GM10847 (cell line): ENCODE measurements around the gene CABLES1.
A peak's percentile ranks its signal among the peaks of the same experiment; 100 is the strongest.

Experiments
- POLR2A ChIP-seq: IDR thresholded peaks from 2 replicates; pipeline ENCODE4 v1.6.1; 2011; ENCODE audit not compliant: insufficient read length; ENCODE audit errors: extremely low read depth

The CABLES1 gene

DNA sequence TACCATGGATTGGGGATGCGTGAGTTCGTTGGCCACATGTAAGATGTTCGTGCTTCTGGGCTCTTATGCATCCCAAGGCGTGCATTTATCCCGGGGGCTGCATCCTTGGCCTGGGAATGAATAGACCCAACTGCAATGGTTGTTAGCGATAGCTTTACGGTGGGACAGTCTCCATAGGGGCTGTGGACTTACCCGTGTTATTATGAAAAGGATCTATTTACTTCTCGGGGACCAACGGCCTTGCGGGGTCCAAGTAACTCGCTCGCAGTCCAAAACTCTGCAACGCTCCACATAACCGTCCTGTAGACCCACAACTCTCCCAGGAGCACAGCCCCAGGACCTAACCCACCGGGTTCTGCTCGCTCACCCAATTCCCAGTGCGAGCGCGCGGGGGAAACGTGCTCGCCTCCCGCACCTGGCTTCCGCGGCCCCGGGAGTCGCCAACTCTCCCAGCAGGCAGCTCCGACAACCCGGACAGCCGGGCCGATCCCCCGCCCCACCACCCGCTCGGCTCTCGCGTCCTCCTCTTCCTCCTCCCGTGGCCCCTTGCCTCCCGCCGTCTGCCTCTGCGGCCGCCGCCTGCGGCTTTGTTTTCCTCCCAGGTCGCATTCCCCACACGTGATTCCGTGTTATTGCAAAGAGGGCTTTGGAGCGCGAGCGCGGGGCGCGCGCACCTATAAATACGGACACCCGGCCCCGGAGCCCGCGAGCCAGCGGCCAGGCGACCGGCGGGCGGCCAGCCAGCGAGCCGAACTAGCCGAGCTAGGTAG is at the start of gene CABLES1:
TSS of gene CABLES1 (plus strand) at position 706 of the 770 bp plus-strand sequence. CDS start 278 bp downstream, outside the sequence.
- TF ChIP-seq POLR2A: peak; percentile 56

GRCh38 chr18:23087352-23087751 is 47.9 kb upstream of the CABLES1 start:
- no peak for TF ChIP-seq POLR2A

DNA sequence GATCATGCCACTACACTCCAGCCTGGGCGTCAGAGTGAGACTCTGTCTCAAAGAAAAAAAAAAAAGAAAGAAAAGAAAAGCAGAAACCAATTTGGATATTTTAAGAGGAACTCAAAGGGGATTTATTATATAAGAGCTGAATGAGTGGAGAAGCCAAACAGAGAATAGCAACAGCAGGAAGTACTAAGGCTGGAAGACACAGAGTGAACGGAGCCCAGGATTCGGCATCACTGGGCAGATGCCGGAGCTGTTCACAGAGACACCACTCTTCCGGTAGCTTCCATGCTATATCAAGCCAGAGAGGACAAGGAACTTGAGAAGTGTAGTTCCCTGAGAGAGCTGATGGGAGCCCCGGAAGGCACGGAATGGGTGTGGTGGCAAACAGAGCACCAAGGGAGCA is 47.0 kb upstream of the CABLES1 start:
- no peak for TF ChIP-seq POLR2A

- no peak for TF ChIP-seq POLR2A
Observed at GRCh38 chr18:23092121-23092520, 43.2 kb upstream of the CABLES1 start.

GRCh38 chr18:23093772-23094171 is 41.5 kb upstream of the CABLES1 start:
- no peak for TF ChIP-seq POLR2A

GRCh38 chr18:23094411-23095190 is 40.7 kb upstream of the CABLES1 start:
- no peak for TF ChIP-seq POLR2A

DNA sequence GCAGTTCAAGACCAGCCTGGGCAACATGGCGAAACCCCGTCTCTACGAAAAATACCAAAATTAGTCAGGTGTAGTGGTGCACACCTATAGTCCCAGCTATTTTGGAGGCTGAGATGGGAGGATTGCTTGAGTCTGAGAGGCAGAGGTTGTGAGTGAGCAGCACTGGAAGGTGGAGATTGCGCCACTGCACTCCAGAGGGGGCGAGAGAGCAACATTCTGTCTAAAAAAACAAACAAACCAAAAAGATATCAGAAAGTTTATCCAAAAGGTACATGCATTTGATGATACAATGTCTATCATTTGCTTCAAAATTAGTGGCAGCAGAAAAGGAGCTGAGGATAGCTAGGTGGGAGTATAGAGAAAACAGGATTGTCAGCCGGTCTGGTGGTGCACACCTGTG is 39.8 kb upstream of the CABLES1 start:
- TF ChIP-seq POLR2A: no peak

DNA sequence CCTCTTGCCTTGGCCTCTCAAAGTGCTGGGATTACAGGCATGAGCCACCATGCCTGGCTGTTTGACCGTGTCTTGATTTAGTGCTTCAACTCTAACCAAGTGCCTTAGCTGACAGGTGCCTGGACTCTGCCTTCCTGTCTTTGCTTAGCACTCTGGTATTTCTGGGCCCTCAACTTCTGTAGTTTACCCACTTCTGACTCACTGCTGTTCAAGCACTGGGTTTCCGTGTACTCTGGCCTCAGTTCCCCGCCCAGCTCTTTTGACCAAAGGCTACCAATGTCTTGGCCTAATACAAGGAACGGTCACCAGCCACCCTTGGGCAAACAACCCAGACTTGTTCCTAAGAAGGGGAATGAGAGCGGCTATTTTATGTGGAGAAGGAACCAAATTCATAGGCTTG is 35.7 kb upstream of the CABLES1 start:
- no peak for TF ChIP-seq POLR2A

DNA sequence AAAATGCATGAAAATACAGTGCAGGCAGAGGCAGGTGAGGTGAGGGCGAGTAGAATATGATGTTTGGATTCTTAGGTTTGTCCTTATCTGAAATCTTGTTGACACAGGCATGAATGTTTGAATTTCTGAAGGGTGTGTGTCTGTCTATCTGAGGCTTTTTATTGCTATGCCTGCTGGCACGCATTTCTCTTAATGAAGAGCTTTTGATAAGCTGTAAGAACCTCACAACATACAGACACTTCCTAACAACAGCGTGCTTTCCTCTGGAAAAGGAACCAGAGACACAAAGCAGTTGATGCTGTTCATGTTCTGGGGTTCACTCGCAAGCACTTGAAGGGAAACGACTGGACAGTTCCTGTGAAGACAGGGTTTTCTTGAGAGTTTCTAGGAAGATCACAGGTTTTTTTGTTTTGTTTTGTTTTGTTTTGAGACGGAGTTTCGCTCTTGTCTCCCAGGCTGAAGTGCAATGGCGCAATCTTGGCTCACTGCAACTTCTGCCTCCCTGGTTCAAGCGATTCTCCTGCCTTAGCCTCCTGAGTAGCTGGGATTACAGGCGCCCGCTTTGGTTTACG is 33.3 kb upstream of the CABLES1 start:
- no peak for TF ChIP-seq POLR2A

DNA sequence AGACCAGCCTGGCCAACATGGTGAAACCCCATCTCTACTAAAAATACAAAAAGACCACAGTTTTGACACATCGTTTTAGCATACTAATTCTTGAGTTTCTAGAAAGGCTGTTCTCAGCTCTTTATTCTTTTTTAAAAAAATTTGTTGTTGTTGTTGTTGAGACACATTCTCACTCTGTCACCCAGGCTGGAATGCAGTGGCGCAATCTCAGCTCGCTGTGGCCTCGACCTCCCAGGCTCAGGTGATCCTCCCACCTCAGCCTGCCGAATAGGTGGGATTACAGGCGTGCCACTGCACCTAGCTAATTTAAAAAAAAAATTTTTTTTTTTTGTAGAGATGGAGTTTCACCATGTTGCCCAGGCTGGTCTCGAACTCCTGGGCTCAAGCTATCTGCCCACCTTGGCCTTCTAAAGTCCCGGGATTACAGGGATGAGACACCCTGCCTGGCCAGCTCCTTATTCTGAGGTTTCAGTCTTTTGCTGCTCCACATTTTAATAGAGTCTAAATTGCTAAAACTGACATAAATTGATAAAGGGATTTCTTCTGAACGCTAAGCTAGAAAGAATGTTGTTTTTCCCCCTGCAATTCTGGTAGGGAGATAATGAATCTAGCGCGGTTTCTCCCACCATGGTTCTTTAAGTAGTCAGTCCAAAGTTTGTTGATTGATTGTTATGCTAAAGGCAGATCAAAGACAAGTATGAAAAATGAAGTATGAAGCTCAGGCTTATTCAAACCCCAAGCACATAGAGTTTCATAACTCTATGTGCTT is 32.6 kb upstream of the CABLES1 start:
- no peak for TF ChIP-seq POLR2A

DNA sequence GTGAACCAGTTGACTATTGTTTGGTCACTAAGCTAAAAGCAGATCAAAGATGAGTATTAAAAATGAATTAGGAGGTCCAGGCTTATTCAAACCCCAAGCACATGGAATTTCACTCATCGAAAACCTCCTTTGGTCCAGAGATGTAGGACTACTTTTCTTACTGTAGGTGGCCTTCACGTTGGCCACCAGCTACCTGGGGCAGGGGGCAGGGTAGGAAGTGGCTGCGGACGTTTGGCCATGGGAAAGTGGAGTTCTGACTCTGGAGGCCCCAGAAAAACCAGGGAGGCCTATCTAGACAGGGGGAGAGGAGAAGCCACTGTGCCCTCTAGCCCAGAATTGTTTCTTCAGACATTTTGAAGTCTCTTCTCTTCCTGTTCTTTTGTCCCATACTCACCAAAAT is 31.8 kb upstream of the CABLES1 start:
- no peak for TF ChIP-seq POLR2A

DNA sequence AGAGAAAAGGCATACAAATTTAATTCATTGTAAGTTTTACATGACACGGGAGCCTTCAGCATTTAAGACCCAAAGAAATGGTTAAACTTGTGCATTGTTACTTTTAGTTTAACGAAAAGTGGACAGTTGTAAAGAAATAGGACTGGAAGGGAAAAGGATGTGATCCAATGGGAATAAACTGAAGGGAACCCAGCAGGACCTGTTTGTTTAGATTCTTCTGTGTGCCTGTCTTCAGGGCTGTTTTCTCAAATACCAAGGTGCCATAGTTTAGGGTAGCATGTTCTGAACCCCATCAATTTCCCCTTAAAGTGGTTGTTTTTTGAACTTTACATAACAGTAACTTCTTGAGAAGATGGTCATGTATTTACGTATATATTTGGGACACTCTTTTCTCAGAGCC is 30.3 kb upstream of the CABLES1 start:
- no peak for TF ChIP-seq POLR2A

DNA sequence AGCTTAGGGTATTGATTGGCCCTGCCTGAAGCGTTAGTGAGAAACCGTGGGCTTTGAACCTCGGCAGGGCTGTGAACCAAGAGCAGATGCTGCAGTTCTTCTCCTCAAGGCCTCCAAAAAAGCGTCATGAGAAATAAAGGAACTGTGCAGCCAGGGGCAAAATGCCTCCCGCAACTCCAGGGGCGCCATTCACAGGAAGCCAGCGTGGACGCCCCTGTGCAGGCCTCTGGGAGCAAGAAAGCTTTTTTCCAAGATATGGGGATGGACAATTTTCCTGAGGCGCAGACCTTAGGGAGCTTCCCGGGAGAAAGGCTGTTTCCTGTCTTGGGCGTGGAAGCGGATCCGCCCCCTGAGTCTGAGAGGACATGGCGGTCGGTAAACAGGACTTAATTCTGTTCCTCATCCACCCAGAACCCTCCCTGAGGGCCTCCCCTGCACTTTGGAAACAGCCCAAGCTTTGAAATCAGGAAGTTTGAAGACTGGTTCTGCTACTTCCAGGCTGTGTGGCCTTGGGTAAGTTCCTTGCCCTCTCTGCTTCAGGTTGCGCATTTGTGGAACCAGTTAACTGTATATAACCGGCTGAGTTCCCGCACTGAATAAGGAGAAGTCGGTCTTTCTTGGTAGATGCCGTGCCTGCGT is 29.6 kb upstream of the CABLES1 start:
- TF ChIP-seq POLR2A: no peak

- TF ChIP-seq POLR2A: no peak
Observed at GRCh38 chr18:23106575-23106974, 28.7 kb upstream of the CABLES1 start.

DNA sequence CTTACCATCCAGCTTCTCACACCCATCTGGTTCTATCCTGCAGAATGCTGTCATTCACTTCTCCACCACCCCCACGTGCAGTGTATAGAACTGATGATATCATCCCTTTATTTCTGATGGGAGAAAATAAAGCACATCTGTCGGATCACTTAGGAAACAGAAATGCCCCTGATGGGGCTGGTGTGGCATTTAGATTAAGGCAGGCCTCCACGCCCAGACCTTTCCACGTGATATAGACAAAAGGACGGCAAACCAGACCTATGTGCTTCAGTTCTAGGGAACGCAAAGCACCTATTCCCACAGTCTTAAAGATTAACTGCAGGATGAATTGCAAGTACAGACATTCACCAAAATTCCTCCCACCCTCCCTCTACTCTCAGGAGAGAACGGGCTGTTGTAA is 27.6 kb upstream of the CABLES1 start:
- TF ChIP-seq POLR2A: no peak
